Activated CD4-positive, alpha-beta T cell treated with anti-CD3 and anti-CD28 coated beads, Interleukin-10, Interleukin-2, amounts not matched to agents 100 ng/mL and 50 ng/mL, durations not matched to agents 16 hours and 8 hours (primary cell): ENCODE measurements around the gene ZNF529.

Experiments used
- DNase-seq: peaks from one replicate; pipeline ENCODE4 v3.0.0-alpha.2; 2020

ZNF529 gene

GRCh38 chr19:36508325-36508724, 64.8 kb downstream of the ZNF529 start:
- no peak for DNase-seq

GRCh38 chr19:36501973-36502372, 71.1 kb downstream of the ZNF529 start:
- no peak for DNase-seq

DNA sequence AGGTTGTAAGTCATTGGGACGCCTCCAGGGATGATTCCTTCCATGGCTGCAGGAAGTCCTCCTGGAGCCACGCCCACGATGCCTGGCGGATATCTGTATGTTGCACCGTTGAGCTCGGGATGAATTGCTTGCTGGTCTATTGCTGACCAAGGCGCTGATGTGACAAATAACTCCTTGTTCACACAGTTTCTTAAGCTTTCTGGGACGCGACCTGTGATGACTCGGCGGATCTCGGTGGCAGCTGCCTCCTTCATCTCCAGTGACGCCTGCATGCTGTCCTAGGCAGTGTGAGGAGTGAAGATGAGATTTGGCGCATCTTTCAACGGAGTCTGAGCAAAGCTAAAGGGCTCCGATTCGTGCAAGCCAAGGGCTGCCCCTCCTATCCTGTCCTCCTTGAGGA, 76.1 kb downstream of the ZNF529 start:
- DNase-seq: no peak
